Endothelial cell of umbilical vein (primary cell): ENCODE measurements around the gene TEAD3. TPM values are rescaled to one million over a fixed set of nuclear protein-coding genes. Genes with fewer than 3 reads are reported as not detected.

Experiments used
- BruUV-seq: library from RNA; stranded (reverse); fragments of 400-500 nt; replicated peaks from 2 replicates; lab custom pipeline; 2021; lab: Mats Ljungman, UMichigan
- CTCF ChIA-PET: fragments of 300-600, 350-600 bp; sonication (Branson Sonifier 250); formaldehyde crosslinking; loops from one replicate; lab custom pipeline; 2021; ENCODE audit warnings: antibody characterized with exemption, inconsistent platforms; lab: Charles Lee
- POLR2A ChIA-PET: fragments of 300-600, 350-600 bp; sonication (Branson Sonifier 250); formaldehyde crosslinking; loops from one replicate; lab custom pipeline; 2021; ENCODE audit warnings: antibody characterized with exemption, inconsistent platforms; lab: Charles Lee
- DNase-seq: peaks from one replicate; pipeline ENCODE4 v3.0.0-alpha.2; 2011; ENCODE audit warnings: low read depth, low spot score
- FAIRE-seq: peaks from 2 replicates; lab custom pipeline; 2011; peaks lifted over from hg19 to GRCh38; lab: Jason Lieb, UNC
- H2AFZ ChIP-seq: 2 replicates; pipeline ENCODE4 v1.6.0; 2012; ENCODE audit warnings: low read depth, low read length, control low read depth, inconsistent platforms
- H3K27ac ChIP-seq: 2 replicates; pipeline ENCODE4 v1.5.1; 2011; ENCODE audit warnings: low read depth, mild to moderate bottlenecking, control low read depth, low read length, moderate library complexity; ENCODE audit not compliant: insufficient read depth
- H3K27me3 ChIP-seq, 2 experiments: 2 replicates each; pipeline versions ENCODE4 v1.6.0 to v1.6.1; 2011; ENCODE audit warnings: low read length in 2 of 2, mixed read lengths in 1 of 2; ENCODE audit not compliant: control insufficient read depth in 2 of 2, insufficient read depth in 2 of 2
- H3K36me3 ChIP-seq, 2 experiments: 2 replicates in 1 of 2; 3 replicates in 1 of 2; pipeline ENCODE4 v1.5.1; 2011; ENCODE audit warnings: low read length in 2 of 2, mild to moderate bottlenecking in 1 of 2, moderate library complexity in 1 of 2; ENCODE audit not compliant: control insufficient read depth in 2 of 2, insufficient read depth in 2 of 2; ENCODE audit errors: extremely low read depth in 1 of 2
- H3K4me1 ChIP-seq: 3 replicates; pipeline ENCODE4 v1.5.1; 2011; ENCODE audit warnings: mild to moderate bottlenecking, low read length; ENCODE audit not compliant: control insufficient read depth, insufficient read depth; ENCODE audit errors: extremely low read depth
- H3K4me2 ChIP-seq: 2 replicates; pipeline ENCODE4 v1.6.1; 2011; ENCODE audit warnings: low read length, control low read depth, mixed read lengths; ENCODE audit not compliant: insufficient read depth
- H3K4me3 ChIP-seq, 3 experiments: fragments of 200-600 bp in 1 of 3; sonication (generic), shearing (Covaris generic) in 1 of 3; replicated peaks in 1 of 3; 2 replicates each; pipeline ENCODE4 v1.5.1; 2011 to 2016; ENCODE audit warnings: control low read depth in 3 of 3, low read length in 3 of 3, mild to moderate bottlenecking in 2 of 3, inconsistent platforms in 1 of 3, low read depth in 1 of 3, moderate library complexity in 1 of 3; ENCODE audit not compliant: insufficient read depth in 1 of 3
- H3K79me2 ChIP-seq: 2 replicates; pipeline ENCODE4 v1.6.0; 2012; ENCODE audit warnings: low read length, inconsistent platforms; ENCODE audit not compliant: control insufficient read depth, insufficient read depth
- H3K9ac ChIP-seq: replicated peaks from 2 replicates; pipeline ENCODE3; 2011; ENCODE audit warnings: low read length, control low read depth; ENCODE audit not compliant: insufficient read depth; ENCODE audit errors: extremely low read depth
- H3K9me1 ChIP-seq: replicated peaks from 3 replicates; pipeline ENCODE4 v1.6.0; 2011; ENCODE audit warnings: mild to moderate bottlenecking, low read length; ENCODE audit not compliant: control insufficient read depth, insufficient read depth; ENCODE audit errors: extremely low read depth
- H3K9me3 ChIP-seq: replicated peaks from 2 replicates; pipeline ENCODE4 v1.5.1; 2012; ENCODE audit warnings: low read length, inconsistent platforms; ENCODE audit not compliant: control insufficient read depth, insufficient read depth
- H4K20me1 ChIP-seq: replicated peaks from 2 replicates; pipeline ENCODE3; 2011; ENCODE audit warnings: mild to moderate bottlenecking, low read length; ENCODE audit not compliant: control insufficient read depth, insufficient read depth; ENCODE audit errors: extremely low read depth
- CTCF ChIP-seq, 2 donors: IDR thresholded peaks; 1 replicate in 1 of 2; 2 replicates in 1 of 2; pipeline ENCODE4 v1.5.1; 2011; ENCODE audit warnings: low read length in 2 of 2, mild to moderate bottlenecking in 2 of 2, moderate library complexity in 2 of 2, control low read depth in 1 of 2, inconsistent platforms in 1 of 2, low read depth in 1 of 2; ENCODE audit not compliant: insufficient read depth in 1 of 2; ENCODE audit errors: extremely low read depth in 1 of 2
- EZH2 ChIP-seq: IDR thresholded peaks from 2 replicates; pipeline ENCODE4 v1.6.1; 2012; ENCODE audit warnings: borderline replicate concordance, low read depth, mild to moderate bottlenecking, moderate library complexity, low read length, inconsistent platforms; ENCODE audit not compliant: severe bottlenecking
- FOS ChIP-seq: IDR thresholded peaks from 2 replicates; pipeline ENCODE4 v1.6.1; 2011; ENCODE audit warnings: mild to moderate bottlenecking, low read length, moderate library complexity, borderline replicate concordance; ENCODE audit not compliant: insufficient read depth
- GATA2 ChIP-seq: IDR thresholded peaks from 2 replicates; pipeline ENCODE4 v1.7.0; 2011; ENCODE audit warnings: low read depth, mild to moderate bottlenecking, moderate library complexity, mixed read lengths, low read length; ENCODE audit not compliant: insufficient read length, insufficient read depth
- JUN ChIP-seq: IDR thresholded peaks from 2 replicates; pipeline ENCODE4 v1.6.1; 2011; ENCODE audit warnings: borderline replicate concordance, low read depth; ENCODE audit not compliant: insufficient read length, insufficient read depth
- MYC ChIP-seq: IDR thresholded peaks from one replicate; pipeline ENCODE4 v1.6.1; 2011; ENCODE audit warnings: mild to moderate bottlenecking, low read depth, low read length
- POLR2A ChIP-seq: IDR thresholded peaks from 2 replicates; pipeline ENCODE4 v1.6.1; 2012; ENCODE audit warnings: low read depth, mild to moderate bottlenecking, control low read depth, low read length
- POLR2AphosphoS5 ChIP-seq: IDR thresholded peaks from 2 replicates; pipeline ENCODE4 v1.6.1; 2012; ENCODE audit warnings: low read depth, mild to moderate bottlenecking, control low read depth, low read length, moderate library complexity; ENCODE audit not compliant: insufficient read depth
- dilution Hi-C: fragments of 300-500 bp; cut with MboI; formaldehyde crosslinking; loops from one replicate; pipeline ENCODE4 v1.15.0; 2019; ENCODE audit warnings: low sequenced_read_pairs; ENCODE audit not compliant: extremely low pct_ligation_motif_present
- intact Hi-C: fragments of 100-400 bp; cut with micrococcal nuclease; formaldehyde crosslinking; loops from one replicate; pipeline ENCODE4 v1.10.0; 2022
- polyA plus RNA-seq, 4 experiments: library from polyadenylated mRNA; depleted of rRNA in 3 of 4; stranded (reverse) in 3 of 4; unstranded in 1 of 4; fragments of >200 nt; gene quantifications; 2 replicates each; pipeline versions ENCODE4 v1.2.1 to v1.2.3, GENCODE V29; 2011 to 2012; ENCODE audit warnings: missing spikeins in 1 of 4
- total RNA-seq: library from RNA; stranded (reverse); gene quantifications from 2 replicates; pipeline ENCODE4 v1.2.3, GENCODE V29; 2021
- TF ChIP-seq, protein P1 (sequence below): IDR thresholded peaks from 2 replicates; pipeline ENCODE4 v1.6.1; 2011; ENCODE audit not compliant: insufficient read depth, insufficient read length

TEAD3 gene
- total and polyA plus RNA-seq, 2 donors (not counting 3 experiments of a cell fraction or from before 2014, with no cell fraction given): 1.1 to 1.6 TPM

- ChIA-PET CTCF (no interaction called here), POLR2A (no interaction called here)
- H3K9me1 ChIP-seq: no peaks in the 10 kb centered on the region
- H3K4me1 ChIP-seq: no peaks in the 10 kb centered on the region
- BruUV-seq: no TSS peak
- no peak for FAIRE-seq
- TF ChIP-seq MYC: no peak
- no peak for TF ChIP-seq EZH2
- TF ChIP-seq CTCF (IDR thresholded peaks at IDR 0.05; ENCODE audit: extremely low read depth in 1 of 2, insufficient read depth in 1 of 2, low read depth in 1 of 2, low read length in 2 of 2): no peak
- no peak for TF ChIP-seq POLR2A
- TF ChIP-seq JUN: no peak
- TF ChIP-seq GATA2: no peak
- TF ChIP-seq POLR2AphosphoS5: no peak
- TF ChIP-seq FOS: no peak
- TF ChIP-seq, protein P1, sequence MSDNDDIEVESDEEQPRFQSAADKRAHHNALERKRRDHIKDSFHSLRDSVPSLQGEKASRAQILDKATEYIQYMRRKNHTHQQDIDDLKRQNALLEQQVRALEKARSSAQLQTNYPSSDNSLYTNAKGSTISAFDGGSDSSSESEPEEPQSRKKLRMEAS: no peak
- H3K9ac ChIP-seq: no peak overlapping the region
- no peak overlapping the region for H3K4me2 ChIP-seq
- H4K20me1 ChIP-seq: no peaks in the 10 kb centered on the region
- no peaks in the 10 kb centered on the region for H3K27me3 ChIP-seq
- H3K4me3 ChIP-seq: no peak overlapping the region
- intact Hi-C loops (no loop called here), dilution Hi-C loops (no loop called here)
- no peak overlapping the region for H2AFZ ChIP-seq
- H3K9me3 ChIP-seq: no peaks in the 10 kb centered on the region
- H3K79me2 ChIP-seq: no peaks in the 10 kb centered on the region
- DNase-seq: no peak
- no peak overlapping the region for H3K27ac ChIP-seq
- no peaks in the 10 kb centered on the region for H3K36me3 ChIP-seq
Observed at GRCh38 chr6:35483893-35484645, 12.8 kb downstream of the TEAD3 start.
